IMR-90 (cell line): ENCODE measurements around the gene AQP1. TPM values are rescaled to one million over a fixed set of nuclear protein-coding genes. Genes with fewer than 3 reads are reported as not detected.

Source experiments
- ATAC-seq: fragments of 200-7000 bp; cut with Tn5 transposase; 2 replicates; pipeline ENCODE4 v1.9.1; 2020; ENCODE audit warnings: low read depth, mild to moderate bottlenecking, moderate library complexity
- BruUV-seq: library from RNA; stranded (reverse); fragments of 400-500 nt; replicated peaks from 2 replicates; lab custom pipeline; 2021; lab: Mats Ljungman, UMichigan
- CTCF ChIA-PET: fragments of 300-600 bp; formaldehyde crosslinking; extraction: SDS; loops from one replicate; lab custom pipeline; 2021; ENCODE audit warnings: antibody characterized with exemption; lab: Yijun Ruan, JAX
- POLR2A ChIA-PET: fragments of 300-600 bp; sonication (Branson Sonifier 250); formaldehyde crosslinking; loops from one replicate; lab custom pipeline; 2022; ENCODE audit warnings: antibody characterized with exemption; ENCODE audit not compliant: unreplicated experiment; lab: Charles Lee
- DNase-seq: peaks from one replicate; pipeline ENCODE4 v3.0.0; 2013
- H2AFZ ChIP-seq: replicated peaks from 2 replicates; pipeline ENCODE3; 2013; ENCODE audit warnings: low read length, mild to moderate bottlenecking; ENCODE audit not compliant: poor library complexity
- H2AK5ac ChIP-seq: 2 replicates; pipeline ENCODE4 v1.6.1; 2013; ENCODE audit warnings: low read depth, low read length, inconsistent platforms
- H2AK9ac ChIP-seq: replicated peaks from 2 replicates; pipeline ENCODE3; 2013; ENCODE audit warnings: mild to moderate bottlenecking, low read depth, low read length, moderate library complexity; ENCODE audit not compliant: poor library complexity
- H2BK120ac ChIP-seq: 2 replicates; pipeline ENCODE4 v1.6.1; 2013; ENCODE audit warnings: low read depth, low read length, inconsistent platforms
- H2BK15ac ChIP-seq: 3 replicates; pipeline ENCODE4 v1.6.1; 2013; ENCODE audit warnings: low read depth, low read length, inconsistent platforms
- H2BK20ac ChIP-seq: 2 replicates; pipeline ENCODE4 v1.6.1; 2013; ENCODE audit warnings: low read depth, mild to moderate bottlenecking, inconsistent platforms, low read length, moderate library complexity
- H2BK5ac ChIP-seq: 2 replicates; pipeline ENCODE4 v1.6.1; 2013; ENCODE audit warnings: mild to moderate bottlenecking, low read depth, low read length, inconsistent platforms; ENCODE audit not compliant: poor library complexity, severe bottlenecking
- H3K14ac ChIP-seq: replicated peaks from 2 replicates; pipeline ENCODE4 v1.6.1; 2013; ENCODE audit warnings: low read depth, low read length, inconsistent platforms
- H3K18ac ChIP-seq: 2 replicates; pipeline ENCODE4 v1.6.1; 2013; ENCODE audit warnings: low read depth, low read length, control low read depth
- H3K23ac ChIP-seq: 2 replicates; pipeline ENCODE4 v1.6.1; 2013; ENCODE audit warnings: low read depth, low read length, inconsistent platforms
- H3K27ac ChIP-seq: 2 replicates; pipeline ENCODE4 v1.5.1; 2013; ENCODE audit warnings: mild to moderate bottlenecking, control low read depth, low read length; ENCODE audit not compliant: insufficient read depth
- H3K27me3 ChIP-seq: 2 replicates; pipeline ENCODE4 v1.6.1; 2013; ENCODE audit warnings: low read length; ENCODE audit not compliant: control insufficient read depth, insufficient read depth
- H3K36me3 ChIP-seq: 2 replicates; pipeline ENCODE4 v1.6.1; 2013; ENCODE audit warnings: low read length, mixed read lengths; ENCODE audit not compliant: control insufficient read depth, insufficient read depth
- H3K4ac ChIP-seq: 2 replicates; pipeline ENCODE4 v1.6.1; 2013; ENCODE audit warnings: low read depth, low read length, inconsistent platforms
- H3K4me1 ChIP-seq: 2 replicates; pipeline ENCODE4 v1.6.1; 2013; ENCODE audit warnings: low read length, mixed read lengths; ENCODE audit not compliant: control insufficient read depth, insufficient read depth
- H3K4me2 ChIP-seq: 2 replicates; pipeline ENCODE4 v1.6.1; 2013; ENCODE audit warnings: low read depth, mild to moderate bottlenecking, control low read depth, low read length, moderate library complexity
- H3K4me3 ChIP-seq: 2 replicates; pipeline ENCODE4 v1.5.1; 2013; ENCODE audit warnings: low read depth, mild to moderate bottlenecking, control low read depth, low read length, moderate library complexity; ENCODE audit not compliant: insufficient read depth
- H3K56ac ChIP-seq: 2 replicates; pipeline ENCODE4 v1.6.1; 2013; ENCODE audit warnings: low read length, inconsistent platforms; ENCODE audit not compliant: insufficient read depth; ENCODE audit errors: extremely low read depth
- H3K79me1 ChIP-seq, 2 experiments: 2 replicates each; pipeline ENCODE4 v1.6.1; 2013; ENCODE audit warnings: low read length in 2 of 2, inconsistent platforms in 1 of 2, low read depth in 1 of 2
- H3K9ac ChIP-seq: 2 replicates; pipeline ENCODE4 v1.6.1; 2013; ENCODE audit warnings: low read depth, low read length, control low read depth
- H3K9me1 ChIP-seq: 2 replicates; pipeline ENCODE4 v1.6.1; 2013; ENCODE audit warnings: low read length, inconsistent platforms; ENCODE audit not compliant: insufficient read depth
- H3K9me3 ChIP-seq: 2 replicates; pipeline ENCODE4 v1.6.1; 2013; ENCODE audit warnings: low read length; ENCODE audit not compliant: control insufficient read depth, insufficient read depth
- H4K20me1 ChIP-seq: 2 replicates; pipeline ENCODE4 v1.6.1; 2013; ENCODE audit warnings: low read length, inconsistent platforms; ENCODE audit not compliant: insufficient read depth
- H4K5ac ChIP-seq: 2 replicates; pipeline ENCODE4 v1.6.1; 2013; ENCODE audit warnings: mild to moderate bottlenecking, low read depth, low read length, control low read depth
- H4K8ac ChIP-seq, 2 experiments: 2 replicates each; pipeline ENCODE4 v1.6.1; 2013; ENCODE audit warnings: low read depth in 2 of 2, low read length in 2 of 2, control low read depth in 1 of 2, inconsistent platforms in 1 of 2
- H4K91ac ChIP-seq: 2 replicates; pipeline ENCODE4 v1.6.1; 2013; ENCODE audit warnings: low read depth, low read length, inconsistent platforms; ENCODE audit not compliant: insufficient read depth
- CEBPB ChIP-seq: IDR thresholded peaks from 2 replicates; pipeline ENCODE4 v1.6.1; 2012; ENCODE audit warnings: low read depth, low read length, improper control_type of control experiment
- CHD1 ChIP-seq: IDR thresholded peaks from 2 replicates; pipeline ENCODE4 v1.6.1; 2012; ENCODE audit warnings: low read depth, low read length, improper control_type of control experiment
- MAZ ChIP-seq: IDR thresholded peaks from 2 replicates; pipeline ENCODE4 v1.6.1; 2012; ENCODE audit warnings: low read depth, mild to moderate bottlenecking, low read length, improper control_type of control experiment, moderate library complexity, borderline replicate concordance
- WGBS, 2 experiments: methylation state at CpG; one replicate each; pipeline versions ENCODE4 v1.1.5 to v1.1.7; 2013; ENCODE audit warnings: missing lambda C conversion rate in 2 of 2; ENCODE audit not compliant: insufficient read length in 1 of 2; ENCODE audit errors: extremely low coverage in 2 of 2; 5-methylcytosine and 5-hydroxymethylcytosine counted together
- dilution Hi-C: fragments of 300-500 bp; cut with HindIII; formaldehyde crosslinking; loops from one replicate; pipeline ENCODE4 v1.14.3; 2018; ENCODE audit warnings: low sequenced_read_pairs; ENCODE audit not compliant: unreplicated experiment
- in situ Hi-C: fragments of 300-500 bp; cut with MboI; formaldehyde crosslinking; loops from 3 replicates; pipeline ENCODE4 v1.14.3; 2019; ENCODE audit warnings: low sequenced_read_pairs, inconsistent platforms, mixed read lengths
- intact Hi-C: fragments of 100-400 bp; cut with micrococcal nuclease; formaldehyde crosslinking; loops from 2 replicates; pipeline ENCODE4 v1.10.0; 2022
- polyA plus RNA-seq, 3 experiments: library from polyadenylated mRNA; depleted of rRNA; stranded (reverse); fragments of >200 nt; gene quantifications; 2 replicates each; pipeline ENCODE4 v1.2.3, GENCODE V29; 2012; ENCODE audit warnings: low replicate concordance in 1 of 3
- total RNA-seq: library from RNA; depleted of rRNA; stranded (reverse); fragments of >200 nt; gene quantifications from 2 replicates; pipeline ENCODE4 v1.2.3, GENCODE V29; 2012

Gene AQP1
- total and polyA plus RNA-seq, 2 of the 4 experiments (the other 2 are of a cell fraction) = 0.18 to 0.39 TPM

GRCh38 chr7:30865076-30865475, 46.6 kb upstream of the AQP1 start:
- H3K18ac ChIP-seq = no peak overlapping the region
- intact Hi-C loops = no loop called here

More at GRCh38 chr7:30865076-30865475, 46.6 kb upstream of the AQP1 start:
- H3K4me2 ChIP-seq = no peak overlapping the region
- H3K4me1 ChIP-seq = peaks cover 9% of the 10 kb centered on the region
- no peak overlapping the region for H4K91ac ChIP-seq
- BruUV-seq = no TSS peak
- H2AK5ac ChIP-seq = no peak overlapping the region
- no peak overlapping the region; the same call in 1 of the 2 replicates for H2BK20ac ChIP-seq
- no peaks in the 10 kb centered on the region for H3K79me1 ChIP-seq
- H3K14ac ChIP-seq = no peak overlapping the region
- H3K36me3 ChIP-seq = no peaks in the 10 kb centered on the region
- no peak overlapping the region for H4K5ac ChIP-seq
- CTCF ChIA-PET = no interaction called here
- no peak overlapping the region for H3K4ac ChIP-seq
- no peak overlapping the region for H3K9ac ChIP-seq
- H3K9me3 ChIP-seq = no peaks in the 10 kb centered on the region
- no peak overlapping the region for H4K8ac ChIP-seq
- ATAC-seq (no peak), DNase-seq (no peak)
- no peak overlapping the region for H2AK9ac ChIP-seq
- no CpG with 5 or more reads among the region's 4 CpGs for WGBS, 2 experiments
- H2AFZ ChIP-seq = no peak overlapping the region
- no peak overlapping the region for H2BK5ac ChIP-seq
- H3K23ac ChIP-seq = no peak overlapping the region
- no peak overlapping the region for H3K56ac ChIP-seq
- no peak for TF ChIP-seq MAZ
- no peak for TF ChIP-seq CEBPB
- no peak for TF ChIP-seq CHD1
- H3K27ac ChIP-seq = no peak overlapping the region
- H3K4me3 ChIP-seq = no peak overlapping the region
- peaks cover 13% of the 10 kb centered on the region for H3K9me1 ChIP-seq
- in situ Hi-C loops (no loop called here), dilution Hi-C loops (no loop called here)
- POLR2A ChIA-PET = no interaction called here
- no peaks in the 10 kb centered on the region for H3K27me3 ChIP-seq
- H2BK15ac ChIP-seq = no peak overlapping the region
- H2BK120ac ChIP-seq = no peak overlapping the region
- H4K20me1 ChIP-seq = no peaks in the 10 kb centered on the region; the same call in 1 of the 2 replicates
